ENCODE results near the gene RNF167.

The RNF167 gene

GRCh38 chr17:4939796-4940554, at the start of gene RNF167, which contains the start of gene SLC25A11:
TSS of gene RNF167 (plus strand) at chr17:4940268. CDS start at chr17:4940910, 642 bp downstream.
TSS of gene SLC25A11 (minus strand) at chr17:4940046. CDS start at chr17:4939910, 136 bp downstream.
- peak; percentile 100 for DNase-seq

DNA sequence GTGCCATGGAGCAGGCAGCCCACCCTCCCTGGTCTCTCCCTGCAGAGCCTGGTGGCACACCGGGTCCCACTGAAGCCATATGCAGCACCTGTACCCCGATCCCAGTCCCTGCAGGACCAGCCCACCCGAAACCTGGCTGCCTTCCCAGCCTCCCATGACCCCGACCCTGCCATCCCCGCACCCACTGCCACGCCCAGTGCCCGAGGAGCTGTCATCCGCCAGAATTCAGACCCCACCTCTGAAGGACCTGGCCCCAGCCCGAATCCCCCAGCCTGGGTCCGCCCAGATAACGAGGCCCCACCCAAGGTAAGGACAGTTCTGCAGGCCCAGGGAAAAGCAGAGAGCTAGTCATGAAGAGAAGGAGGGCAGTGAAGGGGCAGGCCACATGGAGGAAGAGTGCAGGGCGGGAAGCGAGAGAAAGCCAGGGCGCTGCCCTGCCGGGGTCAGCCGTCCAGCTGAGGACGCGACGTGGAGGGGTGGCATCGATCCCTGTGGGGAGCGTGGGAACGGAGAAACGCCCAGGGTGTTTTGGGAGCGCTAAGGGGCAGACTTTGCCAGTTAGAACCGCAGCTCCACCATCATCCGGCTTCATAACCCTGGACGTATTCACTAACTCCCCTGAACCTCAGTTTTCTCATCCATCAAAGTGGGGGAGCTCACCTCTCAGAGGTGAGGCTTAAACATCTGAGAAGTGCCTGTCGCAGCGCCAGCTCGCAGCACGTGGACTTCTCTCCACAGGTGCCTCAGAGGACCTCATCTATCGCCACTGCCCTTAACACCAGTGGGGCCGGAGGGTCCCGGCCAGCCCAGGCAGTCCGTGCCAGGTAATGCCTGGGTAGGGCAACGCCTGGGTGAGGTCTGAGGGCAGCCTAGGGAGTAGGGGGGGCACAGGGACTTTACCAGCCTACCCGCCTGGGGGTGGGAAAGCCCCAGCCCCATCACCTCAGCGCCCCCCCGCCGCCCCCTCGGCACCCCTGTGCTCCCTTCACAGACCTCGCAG, 48.4 kb upstream of the RNF167 start:
- no peak for DNase-seq

DNA sequence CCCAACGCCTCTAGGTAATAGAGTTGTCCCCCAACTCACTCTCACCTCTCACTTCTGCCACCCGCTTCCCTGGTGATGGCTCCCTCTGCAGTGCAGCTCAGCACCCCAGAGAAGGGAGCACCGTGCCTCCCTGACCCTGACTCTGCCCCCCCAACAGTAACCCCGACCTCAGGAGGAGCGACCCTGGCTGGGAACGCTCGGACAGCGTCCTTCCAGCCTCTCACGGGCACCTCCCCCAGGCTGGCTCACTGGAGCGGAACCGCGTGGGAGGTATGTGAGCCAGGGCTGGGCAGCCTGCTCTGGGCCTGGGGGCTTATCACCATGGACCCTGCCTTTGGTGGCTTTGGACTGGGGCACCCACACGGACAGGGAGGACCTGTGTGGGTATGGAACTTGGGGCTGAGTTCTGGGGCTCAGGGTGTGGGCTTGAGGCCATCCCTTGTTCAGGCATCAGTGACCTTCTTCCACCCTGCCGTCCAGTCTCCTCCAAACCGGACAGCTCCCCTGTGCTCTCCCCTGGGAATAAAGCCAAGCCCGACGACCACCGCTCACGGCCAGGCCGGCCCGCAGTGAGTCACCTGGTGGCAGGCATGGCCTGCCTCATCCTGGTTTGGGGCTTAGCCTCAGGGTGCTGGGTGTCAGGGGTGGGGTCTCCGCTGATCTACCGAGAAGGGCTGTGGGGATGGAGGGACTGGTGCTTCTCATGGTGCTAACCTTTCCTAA, 47.4 kb upstream of the RNF167 start:
- no peak for DNase-seq

GRCh38 chr17:4893272-4893671, 46.8 kb upstream of the RNF167 start:
- no peak for DNase-seq

DNA sequence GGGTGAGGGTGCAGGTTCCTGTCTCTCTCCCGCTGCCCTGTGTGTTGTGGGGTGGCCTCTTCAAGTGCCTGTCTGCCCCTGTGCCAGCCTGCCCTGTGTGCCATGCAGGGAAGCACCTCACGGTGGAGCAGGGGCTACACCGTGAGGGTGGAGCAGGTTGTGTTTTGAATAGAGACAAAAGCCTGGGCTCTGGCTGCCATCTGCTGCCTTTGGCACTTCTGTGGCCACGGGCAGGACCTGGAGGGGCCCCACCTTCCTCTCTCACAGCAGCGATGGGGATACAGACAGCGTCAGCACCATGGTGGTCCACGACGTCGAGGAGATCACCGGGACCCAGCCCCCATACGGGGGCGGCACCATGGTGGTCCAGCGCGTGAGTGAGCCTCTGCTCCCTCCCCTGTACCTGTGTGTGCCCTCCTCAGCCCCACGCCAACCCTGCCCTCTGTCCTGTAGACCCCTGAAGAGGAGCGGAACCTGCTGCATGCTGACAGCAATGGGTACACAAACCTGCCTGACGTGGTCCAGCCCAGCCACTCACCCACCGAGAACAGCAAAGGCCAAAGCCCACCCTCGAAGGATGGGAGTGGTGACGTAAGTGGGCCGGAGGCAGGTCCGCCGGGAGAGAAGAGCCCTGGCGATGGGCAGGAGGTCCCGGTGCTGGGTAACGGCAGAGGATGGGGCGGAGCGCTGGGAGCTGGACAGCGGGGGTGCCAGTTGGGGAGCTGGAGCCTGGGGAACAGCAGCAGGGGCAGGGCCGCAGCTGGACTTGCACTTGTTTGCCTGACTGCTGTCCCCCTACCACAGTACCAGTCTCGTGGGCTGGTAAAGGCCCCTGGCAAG, 46.1 kb upstream of the RNF167 start:
- no peak for DNase-seq

- DNase-seq = no peak
Observed at GRCh38 chr17:4895121-4895520, 44.9 kb upstream of the RNF167 start.

DNA sequence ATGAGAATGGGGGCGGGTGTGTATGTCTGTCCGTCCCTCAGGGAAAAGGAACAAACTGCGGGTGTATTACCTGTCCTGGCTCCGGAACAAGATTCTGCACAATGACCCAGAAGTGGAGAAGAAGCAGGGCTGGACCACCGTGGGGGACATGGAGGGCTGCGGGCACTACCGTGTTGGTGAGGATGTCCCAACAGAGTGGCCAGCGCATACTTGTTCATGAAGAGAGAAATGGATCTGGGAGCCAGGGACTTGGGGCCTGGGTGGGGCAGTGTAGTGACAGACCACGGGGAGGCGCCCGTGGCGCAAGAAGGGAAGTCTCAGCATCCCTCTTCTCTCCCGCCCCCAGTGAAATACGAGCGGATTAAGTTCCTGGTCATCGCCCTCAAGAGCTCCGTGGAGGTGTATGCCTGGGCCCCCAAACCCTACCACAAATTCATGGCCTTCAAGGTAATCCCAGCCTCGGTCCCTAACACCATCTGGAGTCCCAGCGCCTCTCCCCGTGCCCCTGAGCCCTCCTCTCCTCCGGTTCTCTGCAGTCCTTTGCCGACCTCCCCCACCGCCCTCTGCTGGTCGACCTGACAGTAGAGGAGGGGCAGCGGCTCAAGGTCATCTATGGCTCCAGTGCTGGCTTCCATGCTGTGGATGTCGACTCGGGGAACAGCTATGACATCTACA, 44.3 kb upstream of the RNF167 start:
- peak; percentile 76 for DNase-seq

GRCh38 chr17:4896332-4897197, 43.5 kb upstream of the RNF167 start:
- DNase-seq = no peak

DNA sequence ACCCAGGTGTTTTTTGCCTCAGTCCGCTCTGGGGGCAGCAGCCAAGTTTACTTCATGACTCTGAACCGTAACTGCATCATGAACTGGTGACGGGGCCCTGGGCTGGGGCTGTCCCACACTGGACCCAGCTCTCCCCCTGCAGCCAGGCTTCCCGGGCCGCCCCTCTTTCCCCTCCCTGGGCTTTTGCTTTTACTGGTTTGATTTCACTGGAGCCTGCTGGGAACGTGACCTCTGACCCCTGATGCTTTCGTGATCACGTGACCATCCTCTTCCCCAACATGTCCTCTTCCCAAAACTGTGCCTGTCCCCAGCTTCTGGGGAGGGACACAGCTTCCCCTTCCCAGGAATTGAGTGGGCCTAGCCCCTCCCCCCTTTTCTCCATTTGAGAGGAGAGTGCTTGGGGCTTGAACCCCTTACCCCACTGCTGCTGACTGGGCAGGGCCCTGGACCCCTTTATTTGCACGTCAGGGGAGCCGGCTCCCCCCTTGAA, 42.8 kb upstream of the RNF167 start:
- DNase-seq = no peak

GRCh38 chr17:4897785-4898184, 42.3 kb upstream of the RNF167 start:
- no peak for DNase-seq

- no peak for DNase-seq
Observed at GRCh38 chr17:4898351-4898750, 41.7 kb upstream of the RNF167 start.

GRCh38 chr17:4898927-4899326, 41.1 kb upstream of the RNF167 start:
- DNase-seq = no peak

- DNase-seq = no peak
Observed at GRCh38 chr17:4899341-4900230, 40.5 kb upstream of the RNF167 start, which contains the start of gene C17orf107. TSS of gene C17orf107 (plus strand) at chr17:4899536. CDS start at chr17:4899763, 227 bp downstream.

GRCh38 chr17:4900231-4901107, 39.6 kb upstream of the RNF167 start:
- no peak for DNase-seq

DNA sequence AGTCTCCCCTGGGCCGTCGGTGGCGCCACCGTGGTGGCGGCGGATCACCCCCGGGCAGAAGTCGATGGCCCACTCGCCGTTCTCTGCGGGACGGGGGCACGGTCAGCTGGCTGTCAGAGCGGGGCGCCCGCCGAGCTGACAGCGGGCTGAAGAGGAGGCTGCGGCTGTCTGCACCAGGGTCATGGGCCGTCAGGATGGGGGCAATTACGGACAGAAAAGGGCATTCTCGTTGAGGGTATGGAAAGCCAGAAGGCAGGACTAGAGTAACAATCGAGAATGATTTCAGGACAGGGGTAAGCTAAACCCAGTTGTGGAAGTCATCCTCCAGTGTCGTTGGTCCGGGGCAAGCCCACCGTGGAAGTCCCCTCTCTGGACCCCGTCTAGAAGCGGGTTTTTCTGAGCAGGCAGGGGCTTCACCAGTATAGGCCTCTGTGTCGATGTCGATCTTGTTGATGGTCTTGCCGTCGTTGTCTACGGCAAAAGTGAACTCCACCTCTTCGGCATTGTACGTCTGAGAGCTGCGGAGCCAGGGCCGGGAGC, 38.9 kb upstream of the RNF167 start:
- DNase-seq = no peak

- no peak for DNase-seq
Observed at GRCh38 chr17:4901648-4902344, 38.3 kb upstream of the RNF167 start.

- DNase-seq = peak; percentile 86
Observed at GRCh38 chr17:4902540-4902939, 37.5 kb upstream of the RNF167 start.

Measured in NCI-H82 (cell line).